Keratinocyte (primary cell): ENCODE data around the gene MRPL32. TPM values are rescaled to one million over a fixed set of nuclear protein-coding genes. Genes with fewer than 3 reads are reported as not detected.

ENCODE experiments used
- DNase-seq: peaks from one replicate; pipeline ENCODE4 v3.0.0-alpha.2; 2011; ENCODE audit warnings: low read depth, missing footprints, low spot score
- FAIRE-seq: peaks from 2 replicates; lab custom pipeline; 2011; peaks lifted over from hg19 to GRCh38; lab: Jason Lieb, UNC
- H2AFZ ChIP-seq: 2 replicates; pipeline ENCODE4 v1.6.0; 2012; ENCODE audit warnings: low read length, control low read depth, inconsistent platforms; ENCODE audit not compliant: control insufficient read depth
- H3K27ac ChIP-seq: 2 replicates; pipeline ENCODE4 v1.5.1; 2011; ENCODE audit warnings: low read length; ENCODE audit not compliant: control insufficient read depth, insufficient read depth
- H3K27me3 ChIP-seq: 3 replicates; pipeline ENCODE4 v1.6.0; 2011; ENCODE audit warnings: low read length; ENCODE audit not compliant: control insufficient read depth, insufficient read depth; ENCODE audit errors: extremely low read depth
- H3K36me3 ChIP-seq, 2 experiments: 2 replicates in 1 of 2; 3 replicates in 1 of 2; pipeline ENCODE4 v1.5.1; 2011; ENCODE audit warnings: low read length in 2 of 2, mild to moderate bottlenecking in 1 of 2; ENCODE audit not compliant: control insufficient read depth in 2 of 2, insufficient read depth in 2 of 2; ENCODE audit errors: extremely low read depth in 1 of 2
- H3K4me1 ChIP-seq: 3 replicates; pipeline ENCODE4 v1.5.1; 2011; ENCODE audit warnings: low read length; ENCODE audit not compliant: control insufficient read depth, insufficient read depth; ENCODE audit errors: extremely low read depth
- H3K4me2 ChIP-seq: 3 replicates; pipeline ENCODE4 v1.6.0; 2011; ENCODE audit warnings: low read depth, low read length; ENCODE audit not compliant: control insufficient read depth, insufficient read depth; ENCODE audit errors: extremely low read depth
- H3K4me3 ChIP-seq, 3 experiments: fragments of 200-600 bp in 1 of 3; sonication (generic) in 1 of 3; 2 replicates in 2 of 3; 3 replicates in 1 of 3; pipeline ENCODE4 v1.5.1; 2011 to 2016; ENCODE audit warnings: low read length in 3 of 3, mild to moderate bottlenecking in 3 of 3, control low read depth in 2 of 3, inconsistent platforms in 1 of 3, low read depth in 1 of 3, mixed read lengths in 1 of 3, mixed run types in 1 of 3, moderate library complexity in 1 of 3; ENCODE audit not compliant: control insufficient read depth in 2 of 3, insufficient read depth in 2 of 3; ENCODE audit errors: extremely low read depth in 1 of 3
- H3K79me2 ChIP-seq: 2 replicates; pipeline ENCODE4 v1.6.0; 2012; ENCODE audit warnings: low read length; ENCODE audit not compliant: control insufficient read depth, insufficient read depth
- H3K9ac ChIP-seq: 3 replicates; pipeline ENCODE4 v1.6.0; 2011; ENCODE audit warnings: low read length; ENCODE audit not compliant: control insufficient read depth, insufficient read depth; ENCODE audit errors: extremely low read depth
- H3K9me1 ChIP-seq: 3 replicates; pipeline ENCODE4 v1.6.0; 2011; ENCODE audit warnings: low read length; ENCODE audit not compliant: control insufficient read depth, insufficient read depth; ENCODE audit errors: extremely low read depth
- H3K9me3 ChIP-seq: 2 replicates; pipeline ENCODE4 v1.5.1; 2012; ENCODE audit warnings: low read depth, low read length; ENCODE audit not compliant: control insufficient read depth
- H4K20me1 ChIP-seq: 3 replicates; pipeline ENCODE4 v1.6.0; 2011; ENCODE audit warnings: low read length; ENCODE audit not compliant: control insufficient read depth, insufficient read depth; ENCODE audit errors: extremely low read depth
- EZH2 ChIP-seq: IDR thresholded peaks from one replicate; pipeline ENCODE4 v1.6.1; 2012; ENCODE audit warnings: inconsistent platforms, mild to moderate bottlenecking, low read length, moderate library complexity
- dilution Hi-C: fragments of 300-500 bp; cut with MboI; formaldehyde crosslinking; loops from one replicate; pipeline ENCODE4 v1.7.0; 2020; ENCODE audit warnings: low sequenced_read_pairs; ENCODE audit not compliant: extremely low pct_ligation_motif_present
- polyA plus RNA-seq, 5 experiments: library from polyadenylated mRNA; depleted of rRNA in 3 of 5; stranded (reverse) in 3 of 5; stranded (forward) in 1 of 5; unstranded in 1 of 5; fragments of >200 nt; gene quantifications; 1 replicate in 1 of 5; 2 replicates in 3 of 5; 3 replicates in 1 of 5; pipeline versions ENCODE4 v1.2.1 to v1.2.3, GENCODE V29; 2011 to 2012; ENCODE audit warnings: missing spikeins in 2 of 5, low read depth in 1 of 5, low replicate concordance in 1 of 5
- TF ChIP-seq, protein P1 (sequence below), 3 experiments: IDR thresholded peaks in 1 of 3; conservative IDR thresholded peaks in 1 of 3; optimal IDR thresholded peaks in 1 of 3; 2 replicates in 2 of 3; 3 replicates in 1 of 3; pipeline versions ENCODE3 to v1.5.1; 2011; ENCODE audit warnings: low read length in 3 of 3, mild to moderate bottlenecking in 3 of 3, moderate library complexity in 2 of 3, control low read depth in 1 of 3, inconsistent platforms in 1 of 3; ENCODE audit not compliant: insufficient read depth in 2 of 3; ENCODE audit errors: extremely low read depth in 1 of 3

Gene MRPL32
- polyA plus RNA-seq, 1 donor (not counting 4 experiments of a cell fraction or from before 2014, with no cell fraction given), result 86.1 TPM

DNA sequence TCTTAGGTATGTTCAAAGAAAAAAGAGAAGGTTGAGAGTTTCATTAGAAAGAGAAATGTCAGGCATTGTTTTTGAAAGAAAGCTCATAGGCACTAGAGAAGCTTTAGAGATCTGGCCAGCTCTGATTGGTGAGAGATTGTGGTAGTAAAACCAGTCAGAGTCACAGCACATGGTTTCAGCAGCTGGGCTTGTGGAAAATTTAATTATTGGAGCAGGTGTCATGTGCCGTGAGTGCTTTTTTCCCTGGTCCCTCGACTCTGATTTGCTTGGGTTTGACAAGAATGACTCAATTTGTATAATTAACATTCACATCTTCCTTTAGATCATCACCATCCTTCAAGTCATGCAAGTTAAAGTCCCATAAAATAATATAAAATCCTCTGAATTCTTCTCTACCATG lies 35.2 kb downstream of the MRPL32 start:
- DNase-seq, result no peak
- Histone ChIP-seq H4K20me1 (no peaks in the 10 kb centered on the region), H3K79me2 (no peaks in the 10 kb centered on the region), H3K36me3 (no peaks in the 10 kb centered on the region), H3K27ac (no peak overlapping the region), H2AFZ (no peak overlapping the region), H3K9me3 (no peaks in the 10 kb centered on the region), H3K4me2 (no peak overlapping the region), H3K4me3 (no peak overlapping the region), H3K27me3 (peaks cover 5% of the 10 kb centered on the region), H3K9me1 (no peaks in the 10 kb centered on the region), H3K4me1 (no peaks in the 10 kb centered on the region), H3K9ac (no peak overlapping the region)
- dilution Hi-C loops, result no loop called here
- no peak for FAIRE-seq
- TF ChIP-seq, protein P1, sequence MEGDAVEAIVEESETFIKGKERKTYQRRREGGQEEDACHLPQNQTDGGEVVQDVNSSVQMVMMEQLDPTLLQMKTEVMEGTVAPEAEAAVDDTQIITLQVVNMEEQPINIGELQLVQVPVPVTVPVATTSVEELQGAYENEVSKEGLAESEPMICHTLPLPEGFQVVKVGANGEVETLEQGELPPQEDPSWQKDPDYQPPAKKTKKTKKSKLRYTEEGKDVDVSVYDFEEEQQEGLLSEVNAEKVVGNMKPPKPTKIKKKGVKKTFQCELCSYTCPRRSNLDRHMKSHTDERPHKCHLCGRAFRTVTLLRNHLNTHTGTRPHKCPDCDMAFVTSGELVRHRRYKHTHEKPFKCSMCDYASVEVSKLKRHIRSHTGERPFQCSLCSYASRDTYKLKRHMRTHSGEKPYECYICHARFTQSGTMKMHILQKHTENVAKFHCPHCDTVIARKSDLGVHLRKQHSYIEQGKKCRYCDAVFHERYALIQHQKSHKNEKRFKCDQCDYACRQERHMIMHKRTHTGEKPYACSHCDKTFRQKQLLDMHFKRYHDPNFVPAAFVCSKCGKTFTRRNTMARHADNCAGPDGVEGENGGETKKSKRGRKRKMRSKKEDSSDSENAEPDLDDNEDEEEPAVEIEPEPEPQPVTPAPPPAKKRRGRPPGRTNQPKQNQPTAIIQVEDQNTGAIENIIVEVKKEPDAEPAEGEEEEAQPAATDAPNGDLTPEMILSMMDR (optimal IDR thresholded peaks at IDR 0.05 in 1 of 3, IDR thresholded peaks at IDR 0.05 in 1 of 3, conservative IDR thresholded peaks at IDR 0.05 in 1 of 3; ENCODE audit: extremely low read depth in 1 of 3, insufficient read depth in 2 of 3, low read length in 3 of 3), result no peak
- no peak for TF ChIP-seq EZH2

DNA sequence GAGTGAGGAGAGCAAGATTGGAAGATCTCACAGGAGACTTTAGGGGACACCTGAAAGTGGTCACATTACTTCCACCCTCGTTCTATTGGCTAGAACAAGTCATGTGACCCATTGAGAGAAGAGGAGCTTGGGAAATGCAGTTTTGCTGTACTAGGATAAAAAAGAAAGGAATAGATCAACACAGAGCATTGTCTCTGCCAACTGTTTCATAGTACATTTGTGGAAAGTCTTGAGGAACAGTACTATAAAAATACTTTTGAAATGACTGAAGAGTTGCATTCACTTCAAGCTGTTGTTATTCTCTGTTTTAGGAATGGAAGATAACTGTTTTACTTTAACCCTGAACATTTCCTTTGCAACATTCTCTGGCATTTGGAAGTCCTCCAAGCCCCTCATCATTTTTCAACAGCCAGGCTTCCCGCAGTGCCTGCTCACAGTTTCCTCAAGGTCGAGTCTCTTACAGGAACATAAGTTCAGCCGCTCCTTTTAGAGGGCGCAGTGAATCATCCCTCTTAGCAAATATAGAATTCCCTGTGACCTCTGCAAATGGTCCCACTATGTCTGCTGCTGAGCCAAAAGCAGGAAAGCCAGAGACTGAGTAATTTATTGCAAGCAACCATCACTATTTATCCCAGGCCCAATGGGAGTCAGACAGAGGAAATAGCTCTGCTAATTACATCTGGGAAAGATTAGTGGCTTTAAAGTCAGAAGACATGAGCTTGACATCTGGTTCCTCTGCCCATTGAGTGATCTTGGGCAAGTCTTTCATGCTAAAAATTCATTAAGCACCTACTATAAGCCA lies 40.7 kb downstream of the MRPL32 start:
- Histone ChIP-seq H3K9me3 (no peaks in the 10 kb centered on the region), H3K9ac (no peak overlapping the region), H3K79me2 (no peaks in the 10 kb centered on the region), H3K9me1 (no peaks in the 10 kb centered on the region), H3K4me3 (no peak overlapping the region), H2AFZ (no peak overlapping the region), H3K27ac (no peak overlapping the region), H3K36me3 (no peaks in the 10 kb centered on the region), H3K4me2 (no peak overlapping the region), H3K4me1 (no peaks in the 10 kb centered on the region), H3K27me3 (peaks cover 6% of the 10 kb centered on the region), H4K20me1 (no peaks in the 10 kb centered on the region)
- no peak for DNase-seq
- no peak for TF ChIP-seq EZH2
- TF ChIP-seq, protein P1 (optimal IDR thresholded peaks at IDR 0.05 in 1 of 3, IDR thresholded peaks at IDR 0.05 in 1 of 3, conservative IDR thresholded peaks at IDR 0.05 in 1 of 3; ENCODE audit: extremely low read depth in 1 of 3, insufficient read depth in 2 of 3, low read length in 3 of 3), result no peak
- no peak for FAIRE-seq
- dilution Hi-C loops, result no loop called here
